Measurements from ENCODE around the gene SCD5.

GRCh38 chr4:82601242-82602015 is 197.2 kb downstream of the SCD5 start:
- TF ChIP-seq, protein P1, sequence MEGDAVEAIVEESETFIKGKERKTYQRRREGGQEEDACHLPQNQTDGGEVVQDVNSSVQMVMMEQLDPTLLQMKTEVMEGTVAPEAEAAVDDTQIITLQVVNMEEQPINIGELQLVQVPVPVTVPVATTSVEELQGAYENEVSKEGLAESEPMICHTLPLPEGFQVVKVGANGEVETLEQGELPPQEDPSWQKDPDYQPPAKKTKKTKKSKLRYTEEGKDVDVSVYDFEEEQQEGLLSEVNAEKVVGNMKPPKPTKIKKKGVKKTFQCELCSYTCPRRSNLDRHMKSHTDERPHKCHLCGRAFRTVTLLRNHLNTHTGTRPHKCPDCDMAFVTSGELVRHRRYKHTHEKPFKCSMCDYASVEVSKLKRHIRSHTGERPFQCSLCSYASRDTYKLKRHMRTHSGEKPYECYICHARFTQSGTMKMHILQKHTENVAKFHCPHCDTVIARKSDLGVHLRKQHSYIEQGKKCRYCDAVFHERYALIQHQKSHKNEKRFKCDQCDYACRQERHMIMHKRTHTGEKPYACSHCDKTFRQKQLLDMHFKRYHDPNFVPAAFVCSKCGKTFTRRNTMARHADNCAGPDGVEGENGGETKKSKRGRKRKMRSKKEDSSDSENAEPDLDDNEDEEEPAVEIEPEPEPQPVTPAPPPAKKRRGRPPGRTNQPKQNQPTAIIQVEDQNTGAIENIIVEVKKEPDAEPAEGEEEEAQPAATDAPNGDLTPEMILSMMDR (IDR thresholded peaks at IDR 0.05), result no peak
- no peak for TF ChIP-seq POLR2A (IDR thresholded peaks at IDR 0.05)
